K562 (cell line): ENCODE results near the gene MON2.

Experiments used
- CBX2 ChIP-seq: fragments of 200-600 bp; sonication (generic); IDR thresholded peaks from one replicate; pipeline ENCODE4 v1.6.1; 2012; ENCODE audit warnings: mild to moderate bottlenecking, low read length, inconsistent platforms; ENCODE audit not compliant: insufficient read depth, poor library complexity, severe bottlenecking
- CLOCK ChIP-seq: fragments of 250-450 bp; sonication (Bioruptor Pico); IDR thresholded peaks from 2 replicates; pipeline ENCODE4 v1.4.0; 2020; ENCODE audit warnings: mild to moderate bottlenecking, moderate library complexity, borderline replicate concordance
- CTBP1 ChIP-seq: fragments of 450-650 bp; IDR thresholded peaks from 2 replicates; pipeline ENCODE4 v1.6.1; 2016; ENCODE audit warnings: borderline replicate concordance
- CTCF ChIP-seq, 3 experiments: IDR thresholded peaks in 2 of 3; conservative IDR thresholded peaks in 1 of 3; 2 replicates each; pipeline ENCODE4 v1.5.1; 2011 to 2012; ENCODE audit warnings: low read length in 3 of 3, mild to moderate bottlenecking in 3 of 3, control low read depth in 2 of 3, improper control_type of control experiment in 1 of 3, inconsistent platforms in 1 of 3, low read depth in 1 of 3, mixed read lengths in 1 of 3, moderate library complexity in 1 of 3; ENCODE audit not compliant: insufficient read depth in 2 of 3
- FOSL1 ChIP-seq: fragments of 200-800 bp; sonication (Bioruptor generic); conservative IDR thresholded peaks from 2 replicates; pipeline ENCODE4 v1.6.1; 2016; ENCODE audit warnings: missing genetic modification characterization, missing compliant biosample characterization
- GATAD2B ChIP-seq: fragments of 450-650 bp; IDR thresholded peaks from 2 replicates; pipeline ENCODE4 v1.6.1; 2017; ENCODE audit warnings: mild to moderate bottlenecking, borderline replicate concordance
- IRF1 ChIP-seq: sonication (generic); formaldehyde crosslinking; IDR thresholded peaks from 2 replicates; pipeline ENCODE4 v1.8.0; 2022; ENCODE audit warnings: missing genetic modification reagents, mild to moderate bottlenecking, borderline replicate concordance
- JUND ChIP-seq, 2 experiments: IDR thresholded peaks; 2 replicates in 1 of 2; 3 replicates in 1 of 2; pipeline ENCODE4 v1.6.1; 2011; ENCODE audit warnings: borderline replicate concordance in 2 of 2, low read depth in 2 of 2, low read length in 2 of 2, improper control_type of control experiment in 1 of 2, missing biosample characterization in 1 of 2, missing genetic modification characterization in 1 of 2, missing genetic modification reagents in 1 of 2
- NCOA1 ChIP-seq: fragments of 450-650 bp; IDR thresholded peaks from 2 replicates; pipeline ENCODE4 v1.6.1; 2016; ENCODE audit warnings: low read depth
- NR2C1 ChIP-seq, 2 experiments: fragments of 450-650 bp; IDR thresholded peaks; 2 replicates each; pipeline ENCODE4 v1.6.1; 2017; ENCODE audit warnings: mild to moderate bottlenecking in 2 of 2, antibody characterized with exemption in 1 of 2, inconsistent platforms in 1 of 2, missing compliant biosample characterization in 1 of 2, missing genetic modification characterization in 1 of 2
- SIN3A ChIP-seq, 2 experiments: fragments of 150-350 bp in 1 of 2; IDR thresholded peaks; 2 replicates each; pipeline ENCODE4 v1.6.1; 2011 to 2016; ENCODE audit warnings: borderline replicate concordance in 2 of 2, low read depth in 2 of 2, low read length in 2 of 2, mild to moderate bottlenecking in 2 of 2, moderate library complexity in 2 of 2; ENCODE audit not compliant: control insufficient read depth in 1 of 2

GRCh38 chr12:62458626-62459025 lies 8.0 kb upstream of the MON2 start:
- no peak for TF ChIP-seq SIN3A (IDR thresholded peaks at IDR 0.05; ENCODE audit: borderline replicate concordance in 2 of 2, control insufficient read depth in 1 of 2, low read depth in 2 of 2, low read length in 2 of 2)
- no peak for TF ChIP-seq FOSL1 (tag)
- TF ChIP-seq CLOCK (CRISPR knock-in tag): no peak
- no peak for TF ChIP-seq JUND (IDR thresholded peaks at IDR 0.05; ENCODE audit: borderline replicate concordance, low read depth, low read length)
- no peak for TF ChIP-seq JUND (tag; IDR thresholded peaks at IDR 0.05; ENCODE audit: borderline replicate concordance, low read depth, low read length)
- no peak for TF ChIP-seq IRF1 (CRISPR knock-in tag)
- no peak for TF ChIP-seq NR2C1 (IDR thresholded peaks at IDR 0.05)
- no peak for TF ChIP-seq NR2C1 (tag; IDR thresholded peaks at IDR 0.05)
- TF ChIP-seq CTBP1: no peak
- no peak for TF ChIP-seq CTCF (IDR thresholded peaks at IDR 0.05 in 2 of 3, conservative IDR thresholded peaks at IDR 0.05 in 1 of 3; ENCODE audit: insufficient read depth in 2 of 3, low read depth in 1 of 3, low read length in 3 of 3)
- no peak for TF ChIP-seq NCOA1
- TF ChIP-seq CBX2: no peak
- no peak for TF ChIP-seq GATAD2B
